ENCODE measurements around the gene CCDC88B.

GRCh38 chr11:64352995-64353714 lies 13.2 kb downstream of the CCDC88B start:
- TF ChIP-seq CTCF (IDR thresholded peaks at IDR 0.05) (no peak), REST (IDR thresholded peaks at IDR 0.05; ENCODE audit: insufficient read depth in 1 of 2, low read depth in 2 of 2, low read length in 1 of 2) (no peak), POLR2AphosphoS5 (IDR thresholded peaks at IDR 0.05; ENCODE audit: low read depth, low read length) (no peak), SIN3A (IDR thresholded peaks at IDR 0.05; ENCODE audit: borderline replicate concordance, insufficient read depth, low read depth, low read length) (no peak), TCF7L2 (IDR thresholded peaks at IDR 0.05; ENCODE audit: low read depth, low read length) (no peak)

Data from Panc1 (cell line).